Ishikawa (cell line): Measurements from ENCODE around the gene SUN1.

Source experiments
- CREB1 ChIP-seq: IDR thresholded peaks from 2 replicates; pipeline ENCODE4 v1.6.1; 2012; ENCODE audit warnings: low read depth
- EP300 ChIP-seq: IDR thresholded peaks from 2 replicates; pipeline ENCODE4 v1.6.1; 2012; ENCODE audit warnings: borderline replicate concordance
- FOXM1 ChIP-seq: IDR thresholded peaks from 2 replicates; pipeline ENCODE4 v1.6.1; 2012; ENCODE audit warnings: low read depth, borderline replicate concordance
- RAD21 ChIP-seq: IDR thresholded peaks from 2 replicates; pipeline ENCODE4 v1.6.1; 2012; ENCODE audit warnings: low read depth
- TAF1 ChIP-seq: IDR thresholded peaks from 2 replicates; pipeline ENCODE4 v1.6.1; 2012; ENCODE audit warnings: low read depth, mild to moderate bottlenecking
- TCF12 ChIP-seq: IDR thresholded peaks from 2 replicates; pipeline ENCODE4 v1.6.1; 2012; ENCODE audit warnings: low read depth
- TEAD4 ChIP-seq: IDR thresholded peaks from 2 replicates; pipeline ENCODE4 v1.6.1; 2012
- USF1 ChIP-seq: IDR thresholded peaks from 2 replicates; pipeline ENCODE4 v1.6.1; 2012
- YY1 ChIP-seq: IDR thresholded peaks from 2 replicates; pipeline ENCODE4 v1.6.1; 2012; ENCODE audit warnings: low read depth
- TF ChIP-seq, protein P1 (sequence below): IDR thresholded peaks from 2 replicates; pipeline ENCODE4 v1.6.1; 2012; ENCODE audit warnings: low read depth, mild to moderate bottlenecking
- TF ChIP-seq, protein P2 (sequence below): IDR thresholded peaks from 2 replicates; pipeline ENCODE4 v1.6.1; 2012

- TF ChIP-seq, protein P1, sequence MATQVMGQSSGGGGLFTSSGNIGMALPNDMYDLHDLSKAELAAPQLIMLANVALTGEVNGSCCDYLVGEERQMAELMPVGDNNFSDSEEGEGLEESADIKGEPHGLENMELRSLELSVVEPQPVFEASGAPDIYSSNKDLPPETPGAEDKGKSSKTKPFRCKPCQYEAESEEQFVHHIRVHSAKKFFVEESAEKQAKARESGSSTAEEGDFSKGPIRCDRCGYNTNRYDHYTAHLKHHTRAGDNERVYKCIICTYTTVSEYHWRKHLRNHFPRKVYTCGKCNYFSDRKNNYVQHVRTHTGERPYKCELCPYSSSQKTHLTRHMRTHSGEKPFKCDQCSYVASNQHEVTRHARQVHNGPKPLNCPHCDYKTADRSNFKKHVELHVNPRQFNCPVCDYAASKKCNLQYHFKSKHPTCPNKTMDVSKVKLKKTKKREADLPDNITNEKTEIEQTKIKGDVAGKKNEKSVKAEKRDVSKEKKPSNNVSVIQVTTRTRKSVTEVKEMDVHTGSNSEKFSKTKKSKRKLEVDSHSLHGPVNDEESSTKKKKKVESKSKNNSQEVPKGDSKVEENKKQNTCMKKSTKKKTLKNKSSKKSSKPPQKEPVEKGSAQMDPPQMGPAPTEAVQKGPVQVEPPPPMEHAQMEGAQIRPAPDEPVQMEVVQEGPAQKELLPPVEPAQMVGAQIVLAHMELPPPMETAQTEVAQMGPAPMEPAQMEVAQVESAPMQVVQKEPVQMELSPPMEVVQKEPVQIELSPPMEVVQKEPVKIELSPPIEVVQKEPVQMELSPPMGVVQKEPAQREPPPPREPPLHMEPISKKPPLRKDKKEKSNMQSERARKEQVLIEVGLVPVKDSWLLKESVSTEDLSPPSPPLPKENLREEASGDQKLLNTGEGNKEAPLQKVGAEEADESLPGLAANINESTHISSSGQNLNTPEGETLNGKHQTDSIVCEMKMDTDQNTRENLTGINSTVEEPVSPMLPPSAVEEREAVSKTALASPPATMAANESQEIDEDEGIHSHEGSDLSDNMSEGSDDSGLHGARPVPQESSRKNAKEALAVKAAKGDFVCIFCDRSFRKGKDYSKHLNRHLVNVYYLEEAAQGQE, result no peak
- TF ChIP-seq TAF1 (no peak), FOXM1 (no peak), EP300 (no peak), RAD21 (no peak), TEAD4 (no peak), CREB1 (no peak), YY1 (no peak), TCF12 (no peak), USF1 (no peak)
- TF ChIP-seq, protein P2, sequence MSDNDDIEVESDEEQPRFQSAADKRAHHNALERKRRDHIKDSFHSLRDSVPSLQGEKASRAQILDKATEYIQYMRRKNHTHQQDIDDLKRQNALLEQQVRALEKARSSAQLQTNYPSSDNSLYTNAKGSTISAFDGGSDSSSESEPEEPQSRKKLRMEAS, result no peak
Observed at GRCh38 chr7:845091-845490, 12.8 kb downstream of the SUN1 start.
